Karpas-422 (cell line): ENCODE measurements around the gene ZSWIM3. TPM values are rescaled to one million over a fixed set of nuclear protein-coding genes. Genes with fewer than 3 reads are reported as not detected.
A peak's percentile ranks its signal among the peaks of the same experiment; 100 is the strongest.

Experiments
- DNase-seq: peaks from one replicate; pipeline ENCODE4 v3.0.0-alpha.2; 2015
- H2AFZ ChIP-seq: fragments of 200-600 bp; sonication (generic); 2 replicates; pipeline ENCODE4 v1.6.1; 2014; ENCODE audit warnings: antibody characterized with exemption, low read length, mixed read lengths
- H3K27ac ChIP-seq: fragments of 200-600 bp; sonication (generic); 2 replicates; pipeline ENCODE4 v1.5.1; 2014; ENCODE audit warnings: mild to moderate bottlenecking, low read length, moderate library complexity
- H3K27me3 ChIP-seq: fragments of 200-600 bp; sonication (generic); 2 replicates; pipeline ENCODE4 v1.6.1; 2014; ENCODE audit warnings: low read length, mixed read lengths
- H3K36me3 ChIP-seq: fragments of 200-600 bp; sonication (generic); 2 replicates; pipeline ENCODE4 v1.6.1; 2014; ENCODE audit warnings: low read length, mixed read lengths; ENCODE audit not compliant: insufficient read depth
- H3K4me1 ChIP-seq: fragments of 200-600 bp; sonication (generic); 2 replicates; pipeline ENCODE4 v1.6.1; 2014; ENCODE audit warnings: mild to moderate bottlenecking, low read length, mixed read lengths
- H3K4me2 ChIP-seq: fragments of 200-600 bp; sonication (generic); 2 replicates; pipeline ENCODE4 v1.6.1; 2014; ENCODE audit warnings: low read length, low read depth, mild to moderate bottlenecking; ENCODE audit not compliant: poor library complexity, severe bottlenecking
- H3K4me3 ChIP-seq: fragments of 200-600 bp; sonication (generic); 2 replicates; pipeline ENCODE4 v1.5.1; 2014; ENCODE audit warnings: mild to moderate bottlenecking, antibody characterized with exemption, low read length, mixed read lengths
- H3K79me2 ChIP-seq: fragments of 200-600 bp; sonication (generic); 2 replicates; pipeline ENCODE4 v1.6.1; 2014; ENCODE audit warnings: mild to moderate bottlenecking, low read length, mixed read lengths
- H3K9ac ChIP-seq: fragments of 200-600 bp; sonication (generic); 2 replicates; pipeline ENCODE4 v1.6.0; 2014; ENCODE audit warnings: low read length
- H3K9me2 ChIP-seq: fragments of 200-600 bp; sonication (generic), shearing (Covaris generic); replicated peaks from 2 replicates; pipeline ENCODE4 v1.6.0; 2014; ENCODE audit warnings: mild to moderate bottlenecking, low read length, moderate library complexity; ENCODE audit not compliant: insufficient read depth
- H3K9me3 ChIP-seq: fragments of 300-700, 200-600 bp; sonication (generic); 2 replicates; pipeline ENCODE4 v1.6.1; 2014; ENCODE audit warnings: low read length, mixed read lengths
- H4K20me1 ChIP-seq: fragments of 200-600 bp; sonication (generic); 2 replicates; pipeline ENCODE4 v1.6.1; 2014; ENCODE audit warnings: mild to moderate bottlenecking, antibody characterized with exemption, low read length, low read depth; ENCODE audit not compliant: insufficient read depth
- total RNA-seq: library from RNA; depleted of rRNA; stranded (reverse); fragments of >200 nt; shearing (Covaris generic); gene quantifications from 2 replicates; pipeline ENCODE4 v1.2.3, GENCODE V29; 2014; ENCODE audit warnings: low replicate concordance

Gene ZSWIM3
- total RNA-seq, 1 experiment from 2014 or later, result 9.9 TPM

DNA sequence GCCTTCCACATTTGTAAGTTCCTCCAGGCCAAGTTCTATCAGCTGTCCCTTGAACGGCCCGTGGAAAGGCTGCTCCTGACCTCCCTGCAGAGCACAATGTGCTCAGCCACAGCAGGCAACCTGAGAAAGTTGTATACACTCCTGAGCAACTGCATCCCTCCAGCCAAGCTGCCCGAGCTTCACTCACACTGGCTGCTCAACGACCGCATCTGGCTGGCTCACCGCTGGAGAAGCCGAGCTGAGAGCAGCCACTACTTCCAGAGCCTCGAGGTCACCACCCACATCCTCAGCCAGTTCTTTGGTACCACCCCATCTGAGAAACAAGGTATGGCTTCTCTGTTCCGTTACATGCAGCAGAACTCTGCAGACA is 25.7 kb downstream of the ZSWIM3 start:
- H3K4me3 ChIP-seq, result no peak overlapping the region
- H3K9ac ChIP-seq, result no peak overlapping the region
- H3K27ac ChIP-seq, result no peak overlapping the region
- no peaks in the 10 kb centered on the region for H4K20me1 ChIP-seq
- no peaks in the 10 kb centered on the region for H3K27me3 ChIP-seq
- no peak for DNase-seq
- H3K4me2 ChIP-seq, result no peak overlapping the region
- peaks cover 17% of the 10 kb centered on the region for H3K36me3 ChIP-seq
- no peaks in the 10 kb centered on the region for H3K9me2 ChIP-seq
- no peak overlapping the region for H2AFZ ChIP-seq
- H3K9me3 ChIP-seq, result no peaks in the 10 kb centered on the region
- peaks cover 34% of the 10 kb centered on the region for H3K79me2 ChIP-seq
- peaks cover 12% of the 10 kb centered on the region for H3K4me1 ChIP-seq

- Histone ChIP-seq H3K27ac (no peak overlapping the region), H3K4me3 (no peak overlapping the region), H3K4me1 (peaks cover 27% of the 10 kb centered on the region), H3K9me2 (no peaks in the 10 kb centered on the region), H3K9ac (no peak overlapping the region), H3K4me2 (no peak overlapping the region), H2AFZ (no peak overlapping the region), H3K9me3 (no peaks in the 10 kb centered on the region), H3K27me3 (no peaks in the 10 kb centered on the region), H3K79me2 (peaks cover 39% of the 10 kb centered on the region), H3K36me3 (peaks cover 17% of the 10 kb centered on the region), H4K20me1 (no peaks in the 10 kb centered on the region)
- DNase-seq, result no peak
Measured at GRCh38 chr20:45886590-45887345, 29.4 kb downstream of the ZSWIM3 start.

DNA sequence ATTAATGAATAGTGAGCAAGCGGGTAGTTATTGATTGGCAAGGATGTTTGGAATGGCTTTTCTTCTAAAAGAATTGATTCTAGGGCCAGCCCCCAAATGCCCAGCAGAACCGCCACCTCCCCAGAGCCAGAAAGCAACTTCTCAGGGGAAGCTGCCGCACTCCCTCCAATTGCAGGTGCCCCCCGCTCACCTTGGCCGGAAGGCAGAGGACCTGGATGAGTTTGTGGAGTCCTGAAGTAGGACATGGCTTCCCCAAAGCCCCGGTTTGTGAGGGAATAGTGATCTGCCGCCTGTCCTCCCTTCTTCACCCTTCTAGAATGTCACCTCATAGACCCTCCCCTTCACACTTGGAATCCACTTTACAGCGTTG is 29.9 kb downstream of the ZSWIM3 start, which contains the start of gene SPATA25:
TSS of gene SPATA25 (minus strand) at position 277 of the 370 bp plus-strand sequence. CDS start at position 245, 32 bp downstream.
- no peak within 1 kb of the TSS for H3K27ac ChIP-seq
- H3K79me2 ChIP-seq, result peaks cover 38% of the 10 kb centered on the region
- H4K20me1 ChIP-seq, result no peaks in the 10 kb centered on the region
- no peak within 1 kb of the TSS for H3K4me3 ChIP-seq
- H3K4me1 ChIP-seq, result peaks cover 27% of the 10 kb centered on the region
- no peak within 1 kb of the TSS for H3K4me2 ChIP-seq
- no peaks in the 10 kb centered on the region for H3K27me3 ChIP-seq
- H3K9me2 ChIP-seq, result no peaks in the 10 kb centered on the region
- no peak within 1 kb of the TSS for H2AFZ ChIP-seq
- H3K36me3 ChIP-seq, result peaks cover 17% of the 10 kb centered on the region
- no peak for DNase-seq
- H3K9ac ChIP-seq, result no peak within 1 kb of the TSS
- H3K9me3 ChIP-seq, result no peaks in the 10 kb centered on the region

DNA sequence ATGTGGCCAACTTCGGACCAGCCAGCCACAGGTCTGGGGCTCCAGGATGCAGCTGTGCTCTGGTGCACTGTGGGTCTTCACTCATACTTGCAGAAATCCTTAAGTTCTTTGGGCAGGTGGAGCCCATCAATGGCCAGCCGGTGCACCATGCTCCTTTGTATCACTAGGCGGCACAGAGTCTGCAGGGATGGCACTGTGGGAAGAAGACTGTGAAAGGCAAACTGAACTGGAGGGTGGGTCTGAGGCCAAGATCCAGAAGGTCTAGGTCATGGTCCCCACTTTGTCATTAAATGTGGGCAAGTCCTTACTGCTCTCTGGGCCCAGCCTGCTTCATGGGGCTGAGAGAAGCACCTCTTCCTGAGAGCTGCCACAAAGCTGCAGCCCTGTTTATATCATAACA is 31.3 kb downstream of the ZSWIM3 start:
- Histone ChIP-seq H3K9me2 (no peaks in the 10 kb centered on the region), H3K36me3 (peaks cover 8% of the 10 kb centered on the region), H3K4me1 (peaks cover 34% of the 10 kb centered on the region), H3K79me2 (peaks cover 25% of the 10 kb centered on the region), H3K27me3 (no peaks in the 10 kb centered on the region), H2AFZ (no peak overlapping the region), H3K9ac (no peak overlapping the region), H3K4me2 (no peak overlapping the region), H4K20me1 (no peaks in the 10 kb centered on the region), H3K27ac (no peak overlapping the region), H3K9me3 (no peaks in the 10 kb centered on the region), H3K4me3 (no peak overlapping the region)
- no peak for DNase-seq

DNA sequence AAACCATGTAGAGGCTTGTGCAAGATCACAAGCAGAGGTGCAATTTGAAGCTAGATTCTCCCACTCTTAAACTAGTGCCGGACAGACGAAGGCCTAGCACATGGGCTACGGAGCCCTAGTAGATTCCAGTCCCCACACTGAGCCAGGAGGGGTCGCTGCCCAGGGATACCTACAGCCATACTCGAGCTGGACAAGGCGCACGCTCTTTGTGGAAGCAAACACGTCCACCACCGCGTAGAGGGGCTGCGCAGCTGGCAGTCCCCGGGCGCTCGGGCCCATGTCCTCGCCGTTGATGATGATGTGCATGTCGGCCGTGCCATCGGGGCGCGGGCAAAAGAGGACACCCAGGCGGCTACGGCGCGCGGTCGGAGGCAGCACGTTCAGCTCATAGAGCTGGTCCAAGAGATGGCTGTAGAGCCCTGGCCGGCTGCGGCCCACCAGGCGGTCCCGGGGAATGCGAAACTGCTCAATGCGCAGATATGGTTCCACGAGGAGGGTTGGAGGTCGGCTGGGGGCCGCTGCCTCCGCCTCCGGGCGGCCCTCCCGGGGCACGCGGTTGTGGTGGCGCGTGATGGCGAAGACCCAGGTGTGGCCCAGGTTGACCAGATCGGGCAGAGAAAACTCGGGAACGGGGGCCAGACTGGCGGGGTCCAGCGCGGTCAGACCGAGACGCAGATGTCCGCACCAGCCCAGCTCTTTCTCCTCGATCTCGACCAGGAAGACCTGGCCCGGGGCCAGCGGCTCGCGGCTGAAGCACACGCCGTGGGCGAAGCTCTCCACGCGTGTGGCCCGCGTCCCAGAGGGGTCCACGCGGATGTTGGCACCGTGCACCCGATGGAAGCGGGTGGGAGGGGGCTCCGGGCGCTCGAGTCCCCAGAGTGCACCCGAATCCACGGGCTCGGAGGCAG is 32.9 kb downstream of the ZSWIM3 start:
- Histone ChIP-seq H2AFZ (peak overlapping the region; percentile 89), H3K4me2 (peak overlapping the region; percentile 99), H4K20me1 (no peaks in the 10 kb centered on the region), H3K36me3 (peaks cover 7% of the 10 kb centered on the region; the same call in 1 of the 2 replicates), H3K27ac (peak overlapping the region; percentile 60), H3K27me3 (no peaks in the 10 kb centered on the region), H3K4me1 (peaks cover 34% of the 10 kb centered on the region), H3K79me2 (peaks cover 17% of the 10 kb centered on the region), H3K9me2 (no peaks in the 10 kb centered on the region), H3K4me3 (peak overlapping the region; percentile 91), H3K9ac (peak overlapping the region; percentile 83), H3K9me3 (no peaks in the 10 kb centered on the region)
- DNase-seq, result no peak

GRCh38 chr20:45890985-45891983 is 33.9 kb downstream of the ZSWIM3 start, which contains the start of the genes CTSA and NEURL2:
CTSA (plus strand) TSS chr20:45891335; CDS start chr20:45891569, 234 bp downstream.
NEURL2 (minus strand) TSS chr20:45891208; CDS start chr20:45890991, 217 bp downstream.
- Histone ChIP-seq H3K4me1 (peaks cover 34% of the 10 kb centered on the region), H3K9me2 (no peaks in the 10 kb centered on the region), H3K27ac (peak within 1 kb of the TSS; percentile 60), H3K9me3 (no peaks in the 10 kb centered on the region), H3K36me3 (peaks cover 7% of the 10 kb centered on the region; the same call in 1 of the 2 replicates), H3K4me3 (peak within 1 kb of the TSS; percentile 91), H2AFZ (peak within 1 kb of the TSS; percentile 89), H3K27me3 (no peaks in the 10 kb centered on the region), H3K4me2 (peak within 1 kb of the TSS; percentile 99), H3K9ac (peak within 1 kb of the TSS; percentile 83), H3K79me2 (peaks cover 17% of the 10 kb centered on the region), H4K20me1 (no peaks in the 10 kb centered on the region)
- peak; percentile 95 for DNase-seq

GRCh38 chr20:45892049-45892825 is 34.8 kb downstream of the ZSWIM3 start:
- no peak for DNase-seq
- Histone ChIP-seq H3K4me1 (peaks cover 34% of the 10 kb centered on the region), H3K9me3 (no peaks in the 10 kb centered on the region), H3K36me3 (peaks cover 7% of the 10 kb centered on the region; the same call in 1 of the 2 replicates), H3K9ac (peak overlapping the region; percentile 83), H3K4me3 (peak overlapping the region; percentile 91), H3K27ac (no peak overlapping the region), H2AFZ (no peak overlapping the region), H3K9me2 (no peaks in the 10 kb centered on the region), H3K4me2 (peak overlapping the region; percentile 99), H3K27me3 (no peaks in the 10 kb centered on the region), H4K20me1 (no peaks in the 10 kb centered on the region), H3K79me2 (peaks cover 17% of the 10 kb centered on the region)
